ENCODE results near the gene PRICKLE4.

The PRICKLE4 gene

DNA sequence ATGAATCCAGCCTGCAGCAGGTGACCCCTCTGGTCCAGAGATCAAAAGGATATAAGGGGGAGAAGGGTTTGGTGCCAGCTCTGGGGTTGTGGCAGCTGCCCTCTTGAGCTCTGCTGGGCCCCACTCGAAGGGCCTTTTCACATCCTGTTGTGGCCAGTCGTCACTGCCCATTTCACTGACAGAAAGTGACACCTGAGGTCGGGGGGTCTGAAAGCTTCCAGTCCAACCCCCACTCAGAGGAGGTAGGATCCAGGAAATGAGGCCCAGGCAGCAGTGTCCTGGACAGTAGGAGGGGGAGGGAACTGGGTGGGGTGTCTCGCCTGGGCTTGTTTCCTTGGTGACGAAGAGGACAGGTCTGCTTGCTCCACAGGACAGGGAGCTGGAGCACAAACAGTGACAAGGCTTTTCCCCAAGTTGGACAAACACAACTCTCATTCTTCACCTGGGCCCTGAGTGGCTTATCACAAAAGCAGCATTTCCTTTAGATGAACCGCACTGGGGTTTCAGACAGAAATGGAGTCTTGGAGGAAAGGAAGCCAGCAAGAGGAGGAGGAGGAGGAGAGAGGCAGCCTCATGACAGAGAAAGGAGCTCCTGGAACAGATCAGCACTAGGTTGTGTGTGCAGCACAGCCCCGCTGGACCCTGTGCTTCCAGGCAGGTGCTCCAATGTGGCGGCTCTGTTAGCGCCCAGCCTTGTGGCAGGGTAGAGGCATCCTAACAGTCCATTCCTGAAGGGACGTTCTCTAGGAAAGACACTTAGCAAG is 11.9 kb upstream of the PRICKLE4 start:
- DNase-seq (ENCODE audit: extremely low spot score, insufficient read length, low read depth) = no peak
- FAIRE-seq = no peak

DNA sequence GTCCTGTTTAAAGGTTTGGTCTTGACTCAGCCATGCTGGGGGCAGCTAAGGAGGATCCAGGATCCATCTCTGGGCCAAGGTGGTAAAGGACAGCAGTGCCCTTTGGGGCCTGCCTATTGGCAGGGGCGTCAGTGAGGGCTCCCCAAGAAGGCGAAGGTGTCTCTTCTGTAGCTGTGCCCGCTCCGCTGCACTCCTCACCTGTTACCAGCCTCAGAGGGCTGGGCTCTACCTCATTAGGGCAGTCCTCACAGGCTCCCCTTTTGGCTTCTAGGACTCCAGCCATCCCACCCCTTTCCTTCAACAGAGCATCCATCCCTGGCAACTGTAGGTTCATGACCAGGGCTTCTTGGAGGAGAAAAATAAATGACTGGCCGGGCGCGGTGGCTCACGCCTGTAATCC is 11.2 kb upstream of the PRICKLE4 start:
- DNase-seq (ENCODE audit: extremely low spot score, insufficient read length, low read depth) (no peak), FAIRE-seq (no peak)

DNA sequence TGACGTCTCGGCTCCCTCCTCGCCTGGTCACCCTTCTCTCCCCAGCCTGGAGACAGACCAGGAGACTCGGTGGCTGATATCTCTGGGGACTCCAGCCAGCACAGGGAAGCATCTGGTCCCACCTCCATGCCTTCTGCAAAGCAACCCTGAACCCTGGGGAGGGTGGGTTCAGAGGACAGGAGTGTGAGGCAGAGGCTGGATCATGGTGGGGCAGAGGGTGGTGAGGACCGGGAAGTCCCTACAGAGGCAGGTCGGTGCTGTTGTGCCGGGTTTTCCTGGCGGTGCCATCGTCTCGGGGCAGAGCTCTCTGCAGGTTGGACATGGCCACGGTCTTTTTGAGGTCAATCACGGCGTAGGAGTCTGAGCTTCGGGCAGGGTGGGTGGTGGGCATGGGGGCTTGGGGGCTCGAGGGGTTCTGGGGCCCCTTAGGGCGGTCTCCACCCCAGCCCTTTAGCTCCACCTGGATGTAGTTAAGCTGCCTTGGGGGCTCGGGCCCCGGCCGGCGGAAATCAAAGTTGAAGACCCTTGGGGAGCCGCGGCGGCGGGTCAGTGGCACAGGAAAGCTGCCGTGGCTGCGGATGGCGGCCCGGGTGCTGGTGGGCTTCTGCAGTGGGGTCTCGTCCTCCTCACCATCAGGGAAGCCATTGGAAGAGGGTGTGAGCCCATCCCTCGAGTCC is 10.1 kb upstream of the PRICKLE4 start:
- DNase-seq (ENCODE audit: extremely low spot score, insufficient read length, low read depth) (no peak), FAIRE-seq (no peak)

- FAIRE-seq = no peak
- no peak for DNase-seq (ENCODE audit: extremely low spot score, insufficient read length, low read depth)
Observed at GRCh38 chr6:41771058-41771983, 9.3 kb upstream of the PRICKLE4 start.

DNA sequence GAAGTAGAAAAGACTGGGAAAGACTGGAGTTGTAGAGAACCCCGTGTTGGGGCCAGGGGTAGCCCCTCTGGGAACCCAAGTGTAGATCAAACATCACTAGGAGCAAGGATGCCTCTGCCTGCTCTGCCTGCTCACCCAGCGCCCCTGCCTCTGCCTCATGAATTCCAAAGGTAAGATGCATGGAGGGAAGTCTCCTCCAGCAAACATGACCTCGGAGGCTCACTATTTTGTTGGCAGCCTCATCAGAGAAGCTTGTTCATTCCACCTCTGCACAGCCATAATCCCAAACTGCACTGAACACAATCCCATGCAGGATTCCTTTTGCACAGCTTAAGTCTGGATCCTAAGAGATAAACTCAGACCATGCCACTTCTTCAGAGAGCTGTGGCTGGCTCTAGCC is 5.7 kb upstream of the PRICKLE4 start:
- FAIRE-seq = no peak
- no peak for DNase-seq (ENCODE audit: extremely low spot score, insufficient read length, low read depth)

DNA sequence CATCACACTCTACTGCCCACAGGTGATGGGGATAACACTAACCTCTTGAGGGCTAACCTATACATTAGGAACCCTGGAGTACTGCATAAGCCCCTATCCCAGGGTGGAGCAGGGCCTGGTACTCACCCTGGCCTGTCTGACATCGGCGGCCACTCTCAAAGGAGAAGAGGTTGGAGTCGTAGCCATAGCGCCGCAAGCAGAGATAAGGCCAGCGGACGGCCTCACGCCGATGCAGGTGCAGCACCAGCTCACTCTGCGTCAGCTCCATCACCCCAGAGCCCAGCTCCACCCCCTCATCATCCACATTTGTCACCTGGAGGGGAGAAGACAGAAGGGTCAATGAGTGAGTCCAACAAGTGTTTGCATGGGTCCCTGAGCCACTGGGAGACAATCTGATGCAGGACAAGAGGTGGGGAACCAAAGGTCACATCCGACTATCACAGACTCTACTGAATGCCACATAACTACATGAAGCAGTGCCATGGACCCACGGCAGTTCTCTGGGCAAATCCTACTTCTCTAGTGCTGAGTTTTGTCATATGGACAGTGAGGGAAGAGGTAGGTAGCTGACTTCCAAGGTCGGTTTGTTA is 5.2 kb upstream of the PRICKLE4 start:
- FAIRE-seq (no peak), DNase-seq (ENCODE audit: extremely low spot score, insufficient read length, low read depth) (no peak)

GRCh38 chr6:41777551-41778285 is 2.9 kb upstream of the PRICKLE4 start:
- DNase-seq (ENCODE audit: extremely low spot score, insufficient read length, low read depth) (no peak), FAIRE-seq (no peak)

GRCh38 chr6:41778895-41779294 is 1.7 kb upstream of the PRICKLE4 start:
- FAIRE-seq = no peak
- DNase-seq (ENCODE audit: extremely low spot score, insufficient read length, low read depth) = no peak

DNA sequence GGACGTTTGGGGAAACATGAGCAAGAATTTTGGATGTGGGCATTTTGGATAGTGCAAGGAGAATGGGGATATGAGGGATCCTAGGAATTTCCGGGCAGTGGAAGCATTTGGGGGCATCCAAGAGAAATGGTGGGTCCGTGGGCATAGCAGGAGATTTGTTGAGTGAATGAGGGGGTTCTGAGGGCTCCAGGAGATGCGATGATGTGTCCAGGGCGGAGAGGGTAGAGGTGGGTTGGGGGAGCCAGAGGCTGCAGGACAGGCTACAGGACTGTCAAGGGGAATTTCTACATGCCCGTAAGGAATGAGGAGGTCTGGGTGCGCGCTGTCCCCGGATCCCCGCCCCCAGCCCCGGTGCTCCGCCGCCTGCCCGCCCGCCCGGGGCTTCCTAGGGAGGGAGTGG is 1.2 kb upstream of the PRICKLE4 start:
- FAIRE-seq = no peak
- DNase-seq (ENCODE audit: extremely low spot score, insufficient read length, low read depth) = no peak

DNA sequence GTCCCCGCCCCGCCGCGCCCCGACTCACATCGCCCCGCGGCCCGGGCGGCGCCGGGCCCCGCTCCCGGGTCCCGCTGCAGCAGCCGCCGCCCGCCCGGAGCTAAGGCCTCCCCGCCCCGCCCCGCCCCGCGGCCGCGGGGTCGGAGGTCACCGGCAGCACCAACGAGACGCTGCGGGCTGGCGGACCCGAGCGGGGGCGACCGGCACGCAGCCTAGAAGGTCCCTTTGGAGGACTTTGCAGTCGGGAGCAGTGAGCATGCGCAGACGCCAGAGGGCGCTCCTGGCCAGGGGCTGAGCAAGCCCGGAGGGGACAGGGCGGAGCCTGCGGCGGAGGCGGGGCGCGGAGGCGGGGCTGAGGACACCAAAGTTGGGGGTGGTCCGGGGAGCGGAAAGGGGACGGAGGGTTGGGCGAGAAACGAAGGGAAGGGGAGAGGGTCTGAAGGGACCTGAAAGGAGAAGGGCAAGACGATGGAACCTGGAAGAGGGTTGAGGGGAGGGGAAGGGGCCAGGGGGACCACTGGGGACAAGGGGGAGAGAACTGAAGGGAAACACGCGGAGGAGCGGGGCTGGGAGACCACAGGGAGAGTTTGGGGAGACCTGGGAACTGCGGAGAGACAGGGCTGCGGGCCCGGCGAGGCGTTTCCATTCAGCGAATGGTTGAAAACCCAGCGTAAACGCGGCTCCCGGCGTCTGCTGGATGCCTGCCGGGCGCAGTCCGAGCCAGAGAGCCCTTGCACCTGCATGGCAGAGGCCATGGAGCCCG is 613 bp upstream of the PRICKLE4 start, which contains the start of gene FRS3:
TSS of gene FRS3 (minus strand) at position 113 of the 763 bp plus-strand sequence. CDS start 2,913 bp downstream, outside the sequence.
- FAIRE-seq (peak; percentile 89), DNase-seq (ENCODE audit: extremely low spot score, insufficient read length, low read depth) (peak; percentile 95)

GRCh38 chr6:41781366-41781730 is 766 bp downstream of the PRICKLE4 start:
- DNase-seq (ENCODE audit: extremely low spot score, insufficient read length, low read depth) = no peak
- no peak for FAIRE-seq

- DNase-seq (ENCODE audit: extremely low spot score, insufficient read length, low read depth) (no peak), FAIRE-seq (no peak)
Observed at GRCh38 chr6:41783106-41783780, 2.7 kb downstream of the PRICKLE4 start.

- DNase-seq (ENCODE audit: extremely low spot score, insufficient read length, low read depth) = no peak
Observed at GRCh38 chr6:41784581-41785171, 4.1 kb downstream of the PRICKLE4 start.

GRCh38 chr6:41785254-41785653 is 4.7 kb downstream of the PRICKLE4 start:
- FAIRE-seq (no peak), DNase-seq (ENCODE audit: extremely low spot score, insufficient read length, low read depth) (no peak)

More at GRCh38 chr6:41784581-41785171, 4.1 kb downstream of the PRICKLE4 start:
- FAIRE-seq = no peak

GRCh38 chr6:41785689-41786450 is 5.3 kb downstream of the PRICKLE4 start:
- FAIRE-seq (no peak), DNase-seq (ENCODE audit: extremely low spot score, insufficient read length, low read depth) (no peak)

- peak; percentile 56 for FAIRE-seq
Observed at GRCh38 chr6:41786451-41787218, 6.1 kb downstream of the PRICKLE4 start.

More at GRCh38 chr6:41786451-41787218, 6.1 kb downstream of the PRICKLE4 start:
- peak; percentile 75 for DNase-seq (ENCODE audit: extremely low spot score, insufficient read length, low read depth)

Data from GM18507 (cell line).